ENCODE measurements around the gene TSPEAR.

Gene TSPEAR

DNA sequence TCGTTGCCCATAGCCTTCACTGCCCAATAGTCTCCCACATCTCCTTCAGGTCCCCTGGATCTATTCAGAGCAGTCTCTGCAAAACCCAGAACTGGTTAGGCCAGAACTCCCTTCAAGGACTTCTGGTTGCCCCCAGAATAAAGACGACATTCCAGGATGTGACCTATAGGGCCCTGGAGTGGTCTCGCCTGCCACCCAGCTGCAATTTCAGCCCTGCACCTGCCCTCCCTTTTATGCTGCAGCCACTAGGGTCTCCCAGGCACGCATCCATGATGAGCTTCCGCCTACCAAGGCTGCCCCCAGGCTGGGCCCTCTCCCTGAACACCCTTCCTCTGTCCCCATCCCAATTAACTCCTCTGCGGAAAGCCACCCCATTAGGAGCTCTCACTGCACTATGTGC, 7.2 kb upstream of the TSPEAR start:
- no peak for FAIRE-seq

DNA sequence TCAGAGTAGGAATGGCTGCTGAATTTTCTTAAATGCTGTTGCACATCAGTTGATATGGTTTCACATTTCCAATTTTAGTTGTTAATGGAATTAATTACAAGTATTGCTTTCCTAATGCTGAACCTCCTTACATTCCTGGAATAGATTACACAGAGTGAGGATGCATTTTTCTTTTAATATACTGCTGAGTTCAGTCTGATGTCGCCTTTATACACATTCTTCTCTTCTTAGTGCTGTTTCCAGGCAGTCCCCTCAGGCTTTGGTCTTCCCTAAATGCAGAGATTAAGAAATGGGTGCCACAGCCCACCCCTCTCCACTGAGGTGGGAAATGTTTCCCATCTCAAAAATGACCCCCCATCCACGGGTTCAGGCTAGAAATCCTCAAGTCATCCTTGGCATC, 6.7 kb upstream of the TSPEAR start:
- no peak for FAIRE-seq

DNA sequence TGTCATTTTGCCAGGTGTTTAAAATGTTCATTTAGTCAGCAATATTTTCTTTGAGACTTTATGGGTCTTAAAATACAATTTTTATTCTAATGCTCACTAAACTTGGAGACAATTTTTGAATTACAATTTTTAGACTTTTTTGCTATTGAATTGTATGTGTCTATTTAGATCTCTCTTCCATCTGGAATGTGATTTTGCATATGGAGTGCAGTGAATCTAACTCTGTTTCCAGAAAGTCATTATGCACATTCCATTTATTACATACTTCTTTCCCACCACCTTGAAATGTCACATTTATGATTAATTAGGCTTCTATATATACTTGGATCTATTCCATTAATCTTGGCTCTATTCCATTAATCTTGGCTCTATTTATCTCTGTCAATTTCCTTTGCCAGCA, 5.6 kb upstream of the TSPEAR start:
- FAIRE-seq, result no peak

DNA sequence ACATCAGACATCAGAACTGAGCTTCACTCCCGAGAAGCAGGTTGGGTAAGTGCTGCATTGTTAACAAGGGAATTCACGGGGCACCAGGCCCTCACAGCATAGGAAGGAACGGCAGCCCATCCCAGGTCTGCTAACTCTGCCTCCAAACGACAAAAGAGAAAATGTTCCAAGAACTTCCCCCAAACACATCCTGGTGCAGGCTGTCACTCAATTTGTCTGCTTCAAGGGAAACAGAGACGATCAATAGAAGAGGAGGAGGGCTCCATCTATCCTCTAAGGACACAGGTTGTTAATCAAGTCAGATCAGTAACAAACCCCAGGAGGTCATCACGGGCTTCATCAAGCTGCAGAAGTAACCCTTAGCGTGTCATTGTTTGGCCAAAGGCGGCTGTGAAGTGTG, 3.5 kb upstream of the TSPEAR start:
- no peak for FAIRE-seq

DNA sequence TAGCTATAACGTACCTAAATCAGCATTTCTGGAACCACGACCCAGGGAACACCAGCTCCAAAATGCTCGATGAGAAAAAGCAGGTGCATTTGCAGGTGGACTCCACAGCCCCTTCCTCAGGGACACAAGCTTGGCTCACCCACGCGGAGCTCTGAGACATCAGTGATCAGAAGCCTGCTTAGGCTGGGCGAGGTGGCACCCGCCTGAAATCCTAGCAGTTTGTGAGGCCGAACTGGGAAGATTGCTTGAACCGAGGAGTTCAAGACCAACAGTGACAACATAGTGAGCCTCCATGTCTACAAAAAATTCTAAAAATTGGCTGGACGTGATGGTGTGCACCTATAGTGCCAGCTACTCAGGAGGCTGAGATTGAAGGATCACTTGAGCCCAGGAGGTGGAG, 2.5 kb upstream of the TSPEAR start:
- no peak for FAIRE-seq

DNA sequence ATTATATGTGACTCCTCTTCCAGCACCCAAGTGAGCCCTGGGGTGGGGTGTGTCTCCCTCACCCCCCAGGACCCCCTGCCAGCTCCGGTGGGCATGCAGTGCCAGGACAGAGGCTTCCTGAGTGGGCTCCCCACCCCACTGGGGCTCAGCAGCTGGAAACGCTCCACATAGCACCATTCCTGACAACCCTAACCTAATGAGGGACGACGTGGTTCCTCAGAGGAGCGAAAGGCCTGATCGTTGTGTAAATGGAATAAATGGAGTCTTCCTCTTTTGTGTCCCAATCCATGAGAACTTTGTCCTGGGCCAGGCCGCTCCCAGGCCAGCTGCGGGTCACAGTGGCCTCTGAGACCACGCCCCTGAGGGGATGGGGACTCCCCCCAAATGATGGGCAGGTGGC, 1.8 kb upstream of the TSPEAR start:
- no peak for FAIRE-seq

DNA sequence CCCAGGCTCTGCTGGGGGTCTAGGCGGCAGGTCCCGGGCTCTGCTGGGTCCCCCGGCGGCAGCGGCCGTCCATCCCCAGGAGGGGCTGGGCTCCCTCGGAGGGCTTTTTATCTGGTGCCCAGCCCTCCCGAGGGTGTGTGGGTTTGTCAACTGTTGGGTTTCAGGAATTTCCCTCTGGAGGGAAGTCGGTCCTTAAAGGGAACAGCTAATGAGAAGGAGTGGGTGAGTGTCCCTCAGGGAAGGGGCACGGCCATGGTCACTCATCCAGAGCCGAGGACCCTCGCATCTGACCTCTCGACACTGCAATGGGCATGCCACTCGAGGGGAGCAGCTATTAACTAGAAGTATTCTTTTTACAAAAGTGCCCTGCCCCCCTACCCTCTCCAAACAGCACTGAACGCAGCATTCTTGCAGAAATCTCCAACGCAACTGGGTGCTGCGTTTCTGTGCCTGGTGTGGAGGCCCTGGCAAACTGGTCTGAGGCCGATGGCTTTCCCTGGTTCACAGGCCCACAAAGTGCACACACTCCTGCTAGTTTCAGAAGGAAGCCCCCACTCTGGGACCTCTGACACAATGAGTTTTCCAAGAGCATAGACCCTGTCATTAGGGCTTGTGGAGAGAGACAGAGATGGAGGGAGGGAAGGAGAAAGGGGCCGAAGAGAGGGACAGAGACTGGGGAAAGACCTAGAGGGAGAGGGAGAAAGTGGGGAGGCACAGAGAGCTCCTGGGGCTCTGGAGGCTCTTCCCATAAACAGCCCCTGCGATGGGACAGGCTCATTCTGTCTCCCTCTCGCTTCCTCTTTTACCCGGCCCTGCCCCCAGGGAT, 1.0 kb upstream of the TSPEAR start:
- FAIRE-seq, result no peak

DNA sequence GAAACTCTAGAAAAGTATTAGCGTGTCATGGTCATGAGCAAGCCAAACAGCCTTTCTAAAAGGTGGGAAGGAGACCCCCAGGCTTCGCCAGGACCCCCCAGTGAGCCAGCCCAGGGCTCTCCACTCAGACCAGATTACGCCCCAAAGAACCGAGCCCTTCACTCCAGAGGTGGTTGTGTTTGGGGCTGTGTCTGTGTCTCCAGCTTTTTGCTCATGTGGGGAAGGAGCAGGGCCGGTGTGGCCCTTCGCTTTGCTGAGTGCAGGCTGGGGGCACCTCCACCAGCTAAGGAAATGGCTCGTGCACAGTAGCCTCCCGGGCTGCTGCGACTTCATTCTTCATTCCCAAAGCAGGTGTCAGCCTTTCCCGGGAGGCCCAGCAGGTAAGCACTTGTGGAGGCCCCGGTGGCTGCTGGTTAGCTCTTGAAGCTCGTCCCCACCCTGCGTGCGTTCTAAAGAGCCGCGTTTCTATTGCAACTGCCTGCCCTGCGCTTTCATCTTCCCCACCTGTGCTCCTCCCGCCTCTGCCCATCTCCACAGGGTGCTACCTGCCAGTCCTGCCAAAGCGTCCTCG, 531 bp downstream of the TSPEAR start:
- FAIRE-seq, result no peak

DNA sequence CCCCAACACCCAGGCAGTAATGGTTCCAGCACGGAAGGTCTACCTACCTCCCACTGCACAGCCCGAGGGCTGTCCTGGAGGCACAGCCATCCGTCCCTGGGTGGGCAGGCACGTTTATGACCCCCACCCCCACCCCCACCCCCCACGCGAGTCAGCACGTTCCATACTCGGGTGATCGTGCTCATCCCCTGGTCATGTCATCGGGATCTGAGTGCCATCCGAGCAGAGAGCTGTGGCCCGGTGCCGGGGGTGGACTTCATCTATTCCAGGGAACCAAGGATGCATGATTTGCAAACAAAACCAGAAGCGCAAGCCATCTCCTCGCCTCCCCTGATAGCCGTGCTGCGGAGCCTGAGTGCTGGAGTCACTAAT, 1.1 kb downstream of the TSPEAR start:
- no peak for FAIRE-seq

DNA sequence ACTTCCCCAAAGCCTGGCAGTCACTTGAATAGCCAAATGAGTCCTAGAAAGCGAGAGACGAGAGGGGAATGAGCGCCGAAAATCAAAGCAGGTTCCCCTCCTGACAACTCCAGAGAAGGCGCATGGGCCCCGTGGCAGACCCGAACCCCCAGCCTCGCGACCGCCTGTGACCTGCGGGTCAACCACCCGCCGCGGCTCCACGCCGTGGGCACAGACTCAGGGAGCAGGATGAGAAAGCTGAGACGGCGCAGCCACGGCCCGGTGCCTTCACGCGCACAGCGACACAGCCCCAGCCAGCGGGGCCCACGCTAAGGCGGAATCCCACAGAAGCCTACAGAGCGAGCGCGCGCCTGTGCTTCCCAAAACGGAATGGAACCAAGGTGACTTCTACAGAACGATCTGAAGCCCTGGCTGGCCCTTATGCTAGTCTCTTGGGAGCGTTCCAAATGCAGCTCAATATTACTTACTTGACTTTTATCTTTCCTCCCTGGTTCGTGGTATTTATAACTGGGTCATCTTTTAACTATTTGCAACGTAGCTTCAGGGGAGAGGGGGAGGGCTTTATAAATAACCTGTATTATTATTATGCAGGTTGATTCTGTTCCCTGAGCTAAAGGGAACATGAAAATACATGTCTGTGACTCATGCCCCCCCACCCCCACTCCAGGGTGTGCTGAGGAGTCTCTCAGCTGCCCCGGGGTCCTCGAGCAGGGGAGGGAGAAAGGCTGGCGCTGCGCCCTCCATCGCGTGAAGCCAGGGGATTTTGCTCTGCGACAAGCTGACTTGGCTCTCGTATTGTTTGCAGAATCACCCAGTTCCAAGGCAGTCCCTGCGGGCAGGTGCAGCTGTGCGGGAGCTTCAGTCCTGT, 1.7 kb downstream of the TSPEAR start:
- no peak for FAIRE-seq

DNA sequence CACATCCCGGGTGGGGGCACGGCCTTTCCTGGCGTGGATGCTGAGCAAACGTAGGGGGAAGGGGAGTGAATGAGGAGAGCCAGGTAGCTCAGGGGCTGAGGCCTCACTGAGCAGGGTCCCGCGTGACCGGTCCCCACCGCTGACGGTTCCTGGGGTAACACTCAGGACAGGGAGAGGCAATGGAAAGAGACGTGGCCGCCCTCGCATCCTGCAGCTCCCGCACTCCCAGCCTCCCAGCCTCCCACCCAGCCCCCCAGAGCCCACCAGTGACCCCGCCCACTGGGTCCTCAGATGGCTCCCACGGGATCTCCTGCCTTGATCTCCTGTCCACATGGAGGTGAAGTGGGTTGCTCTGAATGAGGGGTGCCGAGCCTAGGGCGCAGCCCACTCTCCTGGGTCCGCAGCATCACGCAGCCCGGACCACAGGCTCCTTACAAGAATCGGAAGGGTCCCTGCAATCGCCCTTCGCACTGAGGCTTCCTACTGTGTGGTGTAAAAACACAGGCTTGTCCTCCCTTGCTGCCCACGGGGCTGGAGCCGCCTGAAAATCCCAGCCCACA, 2.4 kb downstream of the TSPEAR start:
- FAIRE-seq, result no peak

DNA sequence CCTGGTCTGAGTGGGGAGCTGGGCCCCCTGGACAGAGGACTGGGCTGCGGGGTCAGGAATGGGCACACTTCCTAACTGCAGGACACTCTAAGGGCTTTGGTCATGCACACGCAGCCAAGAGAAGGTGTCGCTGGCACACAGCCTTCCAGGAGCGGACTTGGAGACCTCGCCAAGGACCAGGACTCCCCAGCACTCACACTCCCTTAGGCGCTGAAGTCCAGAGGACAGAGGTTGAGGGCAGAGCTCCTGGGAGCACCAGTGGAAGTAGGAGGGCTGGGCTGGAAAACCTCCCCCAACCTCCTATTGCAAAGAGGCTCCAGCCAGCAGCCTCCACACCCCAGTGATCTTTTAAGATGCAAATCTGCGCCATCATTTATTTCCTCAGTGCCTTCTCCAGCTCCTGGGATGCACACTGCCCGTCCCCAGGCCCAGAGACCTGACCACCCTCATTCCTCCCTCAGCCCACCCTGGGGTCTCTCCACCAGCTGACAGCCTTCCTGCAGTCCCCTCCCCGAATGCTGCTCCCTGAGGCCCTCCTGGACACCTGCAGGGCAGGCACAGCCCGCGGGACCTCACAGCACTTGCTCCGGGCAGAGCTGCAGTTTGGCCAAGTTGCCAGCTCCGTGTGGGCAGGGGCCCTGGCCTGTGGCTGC, 3.0 kb downstream of the TSPEAR start:
- FAIRE-seq, result no peak

DNA sequence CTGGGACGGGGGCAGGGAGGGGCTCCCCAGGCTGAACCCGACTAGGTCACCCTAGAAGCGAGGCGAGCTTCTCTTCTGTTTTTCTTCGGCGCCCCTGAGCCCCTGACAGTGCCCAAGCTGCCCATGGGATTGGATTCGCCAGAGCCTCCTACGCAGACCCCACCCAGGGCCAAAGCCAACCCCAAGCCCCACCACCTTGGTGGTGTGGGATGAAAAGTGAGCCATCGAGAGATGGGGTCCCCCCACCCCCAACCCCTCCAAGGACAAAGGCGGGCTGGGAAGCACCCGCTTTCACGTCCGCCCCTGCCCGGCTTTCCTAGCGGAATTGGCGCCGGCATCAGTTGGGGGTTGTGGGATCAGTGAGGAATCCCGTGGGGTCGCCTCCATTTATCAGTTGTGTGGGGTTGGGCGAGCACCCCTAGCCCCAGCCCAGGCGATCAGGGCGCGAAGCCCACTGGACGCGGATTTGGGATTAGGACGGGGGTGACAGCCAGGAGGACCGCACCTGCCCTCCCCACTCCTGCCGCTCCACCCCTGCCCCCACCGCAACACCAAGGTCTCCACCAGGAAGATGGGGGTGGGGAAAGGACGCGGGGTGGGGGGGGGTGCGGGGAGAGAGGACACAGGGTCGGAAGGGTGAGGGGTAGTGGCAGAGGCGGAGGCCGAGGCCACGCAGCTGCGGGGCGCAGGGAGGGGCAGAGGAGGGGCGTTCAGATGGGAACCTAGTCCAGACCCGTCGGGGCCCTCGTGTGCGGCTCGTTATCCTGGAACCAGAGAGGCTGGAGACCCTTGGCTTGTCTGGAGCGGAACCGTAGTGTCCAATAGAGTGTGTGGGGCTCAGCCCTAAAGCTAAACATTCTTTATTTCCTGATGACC, 4.4 kb downstream of the TSPEAR start:
- no peak for FAIRE-seq

DNA sequence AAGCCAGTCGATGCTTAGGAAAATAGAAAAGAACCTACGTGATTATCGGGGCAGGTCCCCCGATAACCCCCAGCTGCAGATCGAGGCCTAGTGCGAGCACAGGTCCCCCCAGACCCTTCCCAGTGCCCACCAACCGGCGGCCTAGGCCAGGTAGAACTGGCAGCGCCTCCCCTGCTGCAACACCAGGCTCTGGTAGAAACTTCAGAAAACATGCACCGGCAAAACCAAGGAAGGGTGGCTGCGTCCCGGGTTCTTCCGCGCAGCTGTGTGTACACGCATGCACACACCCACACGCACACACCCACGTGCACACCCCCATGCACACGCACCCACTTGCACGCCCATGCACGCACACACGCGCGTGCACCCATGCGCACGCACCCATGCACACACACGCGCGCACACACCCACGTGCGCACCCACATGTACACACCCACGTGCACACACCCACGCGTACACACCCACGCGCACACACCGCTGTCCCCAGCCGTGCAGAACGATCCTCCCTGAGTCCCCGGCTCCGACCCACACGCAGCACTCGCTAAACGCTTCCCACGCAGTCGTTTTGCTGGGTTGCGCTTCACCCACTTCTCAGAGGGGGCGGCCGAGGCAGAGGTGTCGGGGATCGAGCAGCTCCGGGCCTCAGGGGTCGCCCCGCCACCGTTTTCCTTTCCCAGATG, 5.2 kb downstream of the TSPEAR start:
- no peak for FAIRE-seq

DNA sequence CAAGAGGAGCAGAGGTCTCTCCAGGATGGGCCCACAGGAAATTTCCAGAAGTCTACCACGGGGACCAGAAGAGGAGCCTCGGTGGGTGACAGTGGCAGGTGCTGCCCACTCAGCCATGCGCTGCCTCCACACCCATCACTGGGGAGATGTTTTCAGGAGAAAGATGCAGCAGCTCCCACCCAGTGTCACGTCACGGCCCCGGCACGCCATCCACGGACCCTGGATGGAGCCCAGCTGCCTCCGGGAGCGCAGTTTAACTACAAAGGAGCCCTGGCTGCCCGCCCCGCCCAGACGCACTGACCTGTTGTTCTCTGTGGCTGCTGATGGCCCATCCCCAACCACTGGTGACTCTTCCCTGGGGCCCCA, 6.8 kb downstream of the TSPEAR start:
- FAIRE-seq, result no peak

DNA sequence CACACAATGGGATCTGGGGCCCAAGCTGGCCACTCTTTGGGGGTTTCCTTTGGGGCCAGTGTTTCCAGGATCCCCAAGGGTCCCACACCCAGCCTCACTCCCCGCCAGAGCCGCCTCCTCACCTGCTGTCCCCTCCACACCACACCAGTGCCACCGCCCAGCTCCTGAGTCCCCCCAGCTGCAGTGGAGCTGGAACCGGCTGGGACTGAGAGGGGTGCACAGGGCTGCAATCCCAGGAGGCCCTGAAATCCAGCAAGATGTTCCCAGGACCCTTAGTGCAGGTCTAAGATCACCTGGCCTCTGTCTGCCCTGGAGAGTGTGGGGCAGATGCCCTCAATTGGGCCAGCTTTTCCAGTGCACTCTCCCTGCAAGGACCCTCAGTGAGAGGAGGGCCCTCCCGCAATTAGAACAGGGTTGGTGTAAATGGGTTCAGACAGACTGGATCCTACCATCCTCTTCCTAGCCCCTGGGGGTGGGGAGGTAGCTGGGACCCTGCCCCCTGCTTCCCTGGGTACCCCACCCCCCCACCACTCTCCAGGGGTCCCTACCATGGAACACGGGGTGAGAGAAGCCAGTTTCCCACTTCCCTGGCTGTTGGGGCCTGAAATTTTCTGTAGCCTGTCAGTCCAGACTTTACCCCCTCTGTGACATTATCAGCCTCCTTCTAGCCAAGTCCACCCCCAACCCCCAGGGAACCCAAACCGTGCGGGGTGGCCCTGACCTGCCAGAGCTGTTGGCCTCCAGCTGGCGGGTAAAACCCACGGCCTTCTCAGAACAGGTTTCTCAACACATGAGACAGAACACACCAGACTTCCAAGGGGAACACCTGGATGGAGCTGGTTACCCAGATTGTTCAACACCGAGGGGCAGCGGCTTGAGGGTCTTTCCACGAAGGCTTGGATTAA, 7.4 kb downstream of the TSPEAR start:
- FAIRE-seq, result no peak

DNA sequence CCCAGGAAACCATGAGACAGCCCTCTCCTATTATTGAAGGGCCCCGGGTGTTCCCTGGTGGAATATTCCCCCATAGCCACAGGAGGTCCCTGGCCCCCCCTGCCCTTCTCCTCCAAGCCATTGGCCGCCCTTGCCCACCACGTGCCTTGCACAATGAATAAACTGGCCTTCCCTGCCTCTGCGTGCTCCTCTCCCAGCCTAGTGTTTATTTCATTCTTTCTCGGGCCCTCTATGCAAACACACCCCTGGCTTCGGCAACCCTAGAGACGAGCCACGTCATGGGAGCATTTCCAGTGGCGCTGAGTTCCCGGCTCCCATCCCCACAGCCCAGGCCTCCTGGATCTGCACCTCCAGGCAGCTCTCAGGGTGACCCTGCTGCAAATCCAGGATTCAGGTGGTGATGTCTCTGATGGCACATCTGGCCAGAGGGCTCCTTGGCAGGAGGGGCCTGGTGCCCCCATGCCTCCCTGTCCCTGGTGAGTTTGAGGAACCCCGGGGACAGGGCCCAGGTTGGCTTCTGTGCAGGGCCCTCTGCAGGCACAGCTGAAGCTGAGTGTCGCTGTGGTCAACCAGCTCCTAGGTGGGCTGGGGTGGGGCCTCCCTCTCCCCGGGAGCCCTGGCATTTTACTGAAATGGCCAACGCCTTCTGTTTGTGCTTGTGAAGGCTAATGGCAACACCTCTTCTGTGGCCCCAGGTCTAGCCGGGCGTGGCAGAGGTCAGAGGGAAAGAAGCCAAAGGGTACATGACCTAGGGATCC, 8.2 kb downstream of the TSPEAR start:
- no peak for FAIRE-seq

DNA sequence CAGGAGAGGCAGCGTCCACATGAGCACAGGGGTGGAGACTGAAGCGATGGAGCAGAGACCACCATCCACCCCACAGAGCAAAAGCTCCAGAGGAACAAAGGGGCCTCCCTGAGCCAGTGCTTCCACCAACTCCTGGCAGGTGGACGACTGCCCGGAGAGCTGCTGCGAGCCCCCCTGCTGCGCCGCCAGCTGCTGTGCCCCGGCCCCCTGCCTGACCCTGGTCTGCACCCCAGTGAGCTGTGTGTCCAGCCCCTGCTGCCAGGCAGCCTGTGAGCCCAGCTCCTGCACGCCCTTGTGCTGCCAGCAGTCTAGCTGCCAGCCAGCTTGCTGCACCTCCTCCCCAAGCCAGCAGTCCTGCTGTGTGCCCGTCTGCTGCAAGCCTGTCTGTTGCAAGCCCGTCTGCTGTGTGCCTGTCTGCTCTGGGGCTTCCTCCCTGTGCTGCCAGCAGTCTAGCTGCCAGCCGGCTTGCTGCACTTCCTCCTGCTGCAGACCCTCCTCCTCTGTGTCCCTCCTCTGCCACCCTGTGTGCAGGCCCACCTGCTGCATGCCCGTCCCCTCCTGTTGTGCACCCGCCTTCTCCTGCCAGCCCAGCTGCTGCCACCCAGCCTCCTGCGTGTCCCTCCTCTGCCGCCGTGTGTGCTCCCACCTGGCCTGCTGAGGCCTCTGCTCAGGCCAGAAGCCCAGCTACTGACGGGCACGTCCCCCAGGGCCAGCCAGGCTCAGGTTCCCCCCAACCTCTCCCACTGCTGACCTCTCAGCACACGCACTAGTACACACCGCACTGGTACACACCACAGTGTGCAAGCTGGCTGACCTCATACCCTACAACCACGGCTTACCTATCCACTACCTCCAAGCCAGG, 9.0 kb downstream of the TSPEAR start:
- FAIRE-seq, result no peak

DNA sequence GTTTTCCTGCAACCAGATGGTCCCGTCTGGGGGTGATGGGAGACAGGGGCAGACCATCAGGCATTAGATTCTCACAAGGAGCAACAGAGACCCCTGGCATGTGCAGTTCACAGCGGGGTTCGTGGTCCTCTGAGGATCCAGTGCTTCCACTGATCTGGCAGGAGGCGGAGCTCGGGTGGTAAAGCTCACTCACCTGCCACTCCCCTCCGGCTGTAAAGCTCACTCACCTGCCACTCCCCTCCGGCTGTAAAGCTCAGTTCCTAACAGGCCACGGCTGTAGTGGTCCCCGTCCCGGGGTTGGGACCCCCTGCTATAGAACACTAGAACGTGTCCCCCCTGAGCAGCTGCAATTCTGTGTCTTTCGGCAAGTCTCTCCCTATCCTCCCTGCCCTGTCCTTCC, 9.8 kb downstream of the TSPEAR start:
- FAIRE-seq, result no peak
